Nephron (organoid): ENCODE results near the gene ME3.

ENCODE experiments used
- H3K27ac Mint-ChIP-seq, 3 experiments: 2 replicates each; pipeline ENCODE4 v1.8.0; 2020; ENCODE audit warnings: mixed read lengths in 3 of 3, mild to moderate bottlenecking in 2 of 3, moderate library complexity in 1 of 3
- H3K27me3 Mint-ChIP-seq: 2 replicates; pipeline ENCODE4 v1.8.0; 2021; ENCODE audit warnings: low read depth, mild to moderate bottlenecking, moderate library complexity, mixed read lengths
- H3K36me3 Mint-ChIP-seq: 2 replicates; pipeline ENCODE4 v1.8.0; 2020; ENCODE audit warnings: low read depth, mixed read lengths
- H3K4me1 Mint-ChIP-seq: 2 replicates; pipeline ENCODE4 v1.8.0; 2020; ENCODE audit warnings: mixed read lengths
- H3K4me3 Mint-ChIP-seq, 3 experiments: 2 replicates each; pipeline ENCODE4 v1.8.0; 2020; ENCODE audit warnings: mild to moderate bottlenecking in 3 of 3, mixed read lengths in 3 of 3, moderate library complexity in 2 of 3
- H3K9me3 Mint-ChIP-seq: 2 replicates; pipeline ENCODE4 v1.8.0; 2020; ENCODE audit warnings: mixed read lengths
- CTCF ChIP-seq, 3 experiments: fragments of 200-600 bp; sonication (generic); IDR thresholded peaks; one replicate each; pipeline ENCODE4 v1.5.0; 2021; ENCODE audit warnings: antibody characterized with exemption in 3 of 3; ENCODE audit not compliant: unreplicated experiment in 3 of 3

ME3 gene

GRCh38 chr11:86468169-86468568 lies 204.2 kb downstream of the ME3 start:
- no peak for TF ChIP-seq CTCF (IDR thresholded peaks at IDR 0.05; ENCODE audit: unreplicated experiment in 3 of 3)
- Mint-ChIP-seq H3K4me1 (peaks cover 12% of the 10 kb centered on the region), H3K4me3 (no peak overlapping the region), H3K36me3 (no peaks in the 10 kb centered on the region), H3K27me3 (no peaks in the 10 kb centered on the region), H3K27ac (no peak overlapping the region), H3K9me3 (no peaks in the 10 kb centered on the region)

- TF ChIP-seq CTCF (IDR thresholded peaks at IDR 0.05; ENCODE audit: unreplicated experiment in 3 of 3), result no peak
- H3K27ac Mint-ChIP-seq, result peak overlapping the region; percentile 64 to 84 (median 76)
- H3K27me3 Mint-ChIP-seq, result no peaks in the 10 kb centered on the region
- H3K4me3 Mint-ChIP-seq, result no peak overlapping the region
- peaks cover 30% of the 10 kb centered on the region for H3K4me1 Mint-ChIP-seq
- no peaks in the 10 kb centered on the region for H3K36me3 Mint-ChIP-seq
- no peaks in the 10 kb centered on the region for H3K9me3 Mint-ChIP-seq
Measured at GRCh38 chr11:86464509-86465221, 207.8 kb downstream of the ME3 start.

GRCh38 chr11:86463955-86464354 lies 208.5 kb downstream of the ME3 start:
- Mint-ChIP-seq H3K27me3 (no peaks in the 10 kb centered on the region), H3K9me3 (no peaks in the 10 kb centered on the region), H3K4me1 (peaks cover 33% of the 10 kb centered on the region), H3K27ac (peak overlapping the region; percentile 64 to 84 (median 76)), H3K4me3 (no peak overlapping the region), H3K36me3 (no peaks in the 10 kb centered on the region)
- no peak for TF ChIP-seq CTCF (IDR thresholded peaks at IDR 0.05; ENCODE audit: unreplicated experiment in 3 of 3)

- Mint-ChIP-seq H3K27ac (peak overlapping the region in 1 of 3 experiments; percentile 15), H3K4me1 (peaks cover 41% of the 10 kb centered on the region), H3K27me3 (no peaks in the 10 kb centered on the region), H3K9me3 (no peaks in the 10 kb centered on the region), H3K4me3 (no peak overlapping the region), H3K36me3 (no peaks in the 10 kb centered on the region)
- TF ChIP-seq CTCF (IDR thresholded peaks at IDR 0.05; ENCODE audit: unreplicated experiment in 3 of 3), result no peak
Measured at GRCh38 chr11:86463120-86463519, 209.3 kb downstream of the ME3 start.

GRCh38 chr11:86461892-86462291 lies 210.5 kb downstream of the ME3 start:
- peak overlapping the region in 2 of 3 experiments; percentile 39 to 58 for H3K27ac Mint-ChIP-seq
- no peaks in the 10 kb centered on the region for H3K27me3 Mint-ChIP-seq
- no peak overlapping the region for H3K4me3 Mint-ChIP-seq
- no peak for TF ChIP-seq CTCF (IDR thresholded peaks at IDR 0.05; ENCODE audit: unreplicated experiment in 3 of 3)
- peaks cover 41% of the 10 kb centered on the region for H3K4me1 Mint-ChIP-seq
- H3K36me3 Mint-ChIP-seq, result no peaks in the 10 kb centered on the region
- H3K9me3 Mint-ChIP-seq, result no peaks in the 10 kb centered on the region
